HEK293 (cell line): ENCODE results near the gene KRT4.

ENCODE experiments used
- CTCF ChIA-PET: fragments of 350-600 bp; formaldehyde crosslinking; extraction: SDS; loops from one replicate; lab custom pipeline; 2021; ENCODE audit warnings: antibody characterized with exemption; lab: Yijun Ruan, JAX
- POLR2A ChIA-PET: fragments of 300-600 bp; formaldehyde crosslinking; extraction: SDS; loops from one replicate; lab custom pipeline; 2020; ENCODE audit warnings: antibody characterized with exemption, inconsistent platforms; lab: Yijun Ruan, JAX
- H3K27ac ChIP-seq: fragments of 200-500 bp; sonication (Bioruptor generic); 2 replicates; pipeline ENCODE4 v1.5.1; 2014; ENCODE audit warnings: low read depth, low read length, control low read depth, inconsistent platforms; ENCODE audit errors: extremely low read depth
- H3K36me3 ChIP-seq, 2 experiments: fragments of 200-500 bp in 1 of 2; sonication (Bioruptor generic) in 1 of 2; 1 replicate in 1 of 2; 2 replicates in 1 of 2; pipeline ENCODE4 v1.5.1; 2014 to 2017; ENCODE audit warnings: inconsistent platforms in 2 of 2, low read length in 2 of 2; ENCODE audit not compliant: control insufficient read depth in 2 of 2, insufficient read depth in 1 of 2
- H3K4me1 ChIP-seq: fragments of 200-500 bp; sonication (Bioruptor generic); 2 replicates; pipeline ENCODE4 v1.5.1; 2014; ENCODE audit warnings: mild to moderate bottlenecking, low read length, inconsistent platforms; ENCODE audit not compliant: control insufficient read depth, insufficient read depth
- H3K4me3 ChIP-seq: 2 replicates; pipeline ENCODE4 v1.5.1; 2011; ENCODE audit warnings: low read depth, mild to moderate bottlenecking, control low read depth, low read length, moderate library complexity
- H3K9me3 ChIP-seq: fragments of 200-500 bp; sonication (Bioruptor generic); 2 replicates; pipeline ENCODE4 v1.5.1; 2014; ENCODE audit warnings: low read depth, low read length, inconsistent platforms; ENCODE audit not compliant: control insufficient read depth, insufficient read depth
- EGR2 ChIP-seq: fragments of 450-650 bp; formaldehyde crosslinking; IDR thresholded peaks from 2 replicates; pipeline ENCODE4 v1.5.1; 2016; ENCODE audit warnings: low read depth, missing biosample characterization, missing genetic modification characterization
- GLI4 ChIP-seq: fragments of 450-650 bp; formaldehyde crosslinking; IDR thresholded peaks from 2 replicates; pipeline ENCODE4 v1.5.1; 2016; ENCODE audit warnings: missing biosample characterization, missing genetic modification characterization
- PATZ1 ChIP-seq: fragments of 450-650 bp; formaldehyde crosslinking; IDR thresholded peaks from 2 replicates; pipeline ENCODE4 v1.5.1; 2016; ENCODE audit warnings: missing biosample characterization, missing genetic modification characterization
- ZBTB8A ChIP-seq: fragments of 450-650 bp; formaldehyde crosslinking; IDR thresholded peaks from 2 replicates; pipeline ENCODE4 v1.5.1; 2016; ENCODE audit warnings: missing biosample characterization, missing genetic modification characterization
- ZFHX2 ChIP-seq: fragments of 450-650 bp; formaldehyde crosslinking; conservative IDR thresholded peaks from 2 replicates; pipeline ENCODE4 v1.5.1; 2016; ENCODE audit warnings: missing biosample characterization, missing genetic modification characterization
- ZNF140 ChIP-seq: fragments of 450-650 bp; formaldehyde crosslinking; IDR thresholded peaks from 2 replicates; pipeline ENCODE4 v1.5.1; 2016; ENCODE audit warnings: missing biosample characterization, missing genetic modification characterization
- ZNF175 ChIP-seq: fragments of 450-650 bp; formaldehyde crosslinking; IDR thresholded peaks from 2 replicates; pipeline ENCODE4 v1.5.1; 2016; ENCODE audit warnings: missing biosample characterization, missing genetic modification characterization
- ZNF223 ChIP-seq: fragments of 450-650 bp; formaldehyde crosslinking; IDR thresholded peaks from 2 replicates; pipeline ENCODE4 v1.5.1; 2016; ENCODE audit warnings: missing biosample characterization, missing genetic modification characterization
- ZNF248 ChIP-seq: fragments of 450-650 bp; formaldehyde crosslinking; IDR thresholded peaks from 2 replicates; pipeline ENCODE4 v1.5.1; 2017; ENCODE audit warnings: missing biosample characterization, missing genetic modification characterization
- ZNF266 ChIP-seq: fragments of 450-650 bp; formaldehyde crosslinking; IDR thresholded peaks from 2 replicates; pipeline ENCODE4 v1.5.1; 2016; ENCODE audit warnings: missing biosample characterization, missing genetic modification characterization, low read depth
- ZNF501 ChIP-seq: fragments of 450-650 bp; formaldehyde crosslinking; IDR thresholded peaks from 2 replicates; pipeline ENCODE4 v1.5.1; 2016; ENCODE audit warnings: missing biosample characterization, missing genetic modification characterization
- ZNF664 ChIP-seq: fragments of 450-650 bp; formaldehyde crosslinking; IDR thresholded peaks from 2 replicates; pipeline ENCODE4 v1.5.1; 2016; ENCODE audit warnings: missing biosample characterization, missing genetic modification characterization
- ZNF677 ChIP-seq: fragments of 450-650 bp; IDR thresholded peaks from 2 replicates; pipeline ENCODE4 v1.5.0; 2018; ENCODE audit warnings: missing biosample characterization, mild to moderate bottlenecking, missing genetic modification characterization, moderate library complexity
- ZNF777 ChIP-seq: fragments of 450-650 bp; formaldehyde crosslinking; IDR thresholded peaks from 2 replicates; pipeline ENCODE4 v1.5.1; 2017; ENCODE audit warnings: missing biosample characterization, missing genetic modification characterization, borderline replicate concordance
- TF ChIP-seq, protein P1 (sequence below): fragments of 450-650 bp; formaldehyde crosslinking; conservative IDR thresholded peaks from 2 replicates; pipeline ENCODE4 v1.5.1; 2016; ENCODE audit warnings: low read depth, missing biosample characterization, missing genetic modification characterization
- TF ChIP-seq, protein P2 (sequence below): fragments of 450-650 bp; IDR thresholded peaks from 2 replicates; pipeline ENCODE4 v1.5.1; 2018; ENCODE audit warnings: missing biosample characterization, missing genetic modification characterization

Gene KRT4

GRCh38 chr12:52790427-52791270 lies 23.3 kb downstream of the KRT4 start:
- no peak overlapping the region for H3K27ac ChIP-seq
- no peaks in the 10 kb centered on the region for H3K9me3 ChIP-seq
- POLR2A ChIA-PET = no interaction called here
- no peaks in the 10 kb centered on the region; the same call in 1 of the 2 replicates for H3K4me1 ChIP-seq
- TF ChIP-seq ZNF777 = no peak
- TF ChIP-seq ZNF664 = 0 out of 2 replicates have a peak, but pooled peaks have one; percentile 46
- CTCF ChIA-PET = interaction anchor here (0.5 to 1.2 kb wide), 4 partner anchors 9 to 663 kb away, joined by 3 to 4 read pairs (median 4); partner anchors contain the start of gene KRT77
- H3K36me3 ChIP-seq = no peaks in the 10 kb centered on the region
- no peak overlapping the region for H3K4me3 ChIP-seq

DNA sequence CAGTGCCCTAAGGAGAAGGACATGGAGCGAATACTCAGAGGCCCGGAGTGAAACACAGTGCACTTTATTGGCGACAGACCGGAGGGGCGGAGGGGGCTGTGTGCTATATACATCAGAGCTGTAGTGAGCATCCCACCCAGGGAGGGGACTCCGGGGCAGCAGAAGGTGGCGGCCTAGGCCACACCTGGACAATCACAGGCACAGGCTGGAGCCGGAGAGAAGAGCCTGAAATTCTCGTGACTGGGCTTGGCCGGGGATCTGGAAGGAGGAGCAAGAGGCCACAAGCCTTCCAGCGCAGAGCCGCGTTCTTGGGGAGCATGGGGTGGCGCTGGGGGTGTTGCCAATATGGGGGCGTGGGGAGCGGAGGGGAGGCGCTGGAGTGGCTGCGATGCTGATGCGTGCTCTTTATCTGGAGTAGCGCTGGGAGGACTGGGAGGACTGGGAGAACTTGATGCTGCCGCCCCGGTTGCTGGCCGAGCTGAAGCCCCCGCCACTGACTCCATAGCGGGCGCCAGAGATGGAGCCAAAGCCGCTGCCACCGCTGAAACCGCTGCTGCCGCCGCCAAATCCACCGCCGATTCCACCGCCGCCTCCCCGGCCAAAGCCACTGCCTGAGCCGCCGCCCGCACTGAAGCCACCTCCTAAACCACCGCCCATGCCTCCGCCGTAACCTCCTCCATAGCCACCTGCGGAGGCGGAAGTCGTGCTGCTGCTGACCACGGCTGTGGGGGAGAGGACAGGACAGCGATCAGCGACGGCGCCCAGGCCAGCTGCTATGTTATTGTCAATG lies 24.1 kb downstream of the KRT4 start:
- TF ChIP-seq ZNF175 (tag by site-specific recombination) = no peak
- TF ChIP-seq ZNF266 (tag by site-specific recombination) = no peak
- no peak for TF ChIP-seq ZNF223
- TF ChIP-seq ZFHX2 (tag by site-specific recombination) = peak; percentile 34; the same call in 1 of the 2 replicates
- TF ChIP-seq ZNF140 = no peak
- TF ChIP-seq GLI4 (tag by site-specific recombination) = no peak
- TF ChIP-seq ZBTB8A (tag by site-specific recombination) = no peak
- no peak for TF ChIP-seq ZNF248
- no peak for TF ChIP-seq ZNF677 (tag by site-specific recombination)
- peak; percentile 54; the same call in 1 of the 2 replicates for TF ChIP-seq EGR2 (tag by site-specific recombination)
- no peak for TF ChIP-seq PATZ1 (tag by site-specific recombination)
- no peak for TF ChIP-seq ZNF501
- TF ChIP-seq, protein P1, sequence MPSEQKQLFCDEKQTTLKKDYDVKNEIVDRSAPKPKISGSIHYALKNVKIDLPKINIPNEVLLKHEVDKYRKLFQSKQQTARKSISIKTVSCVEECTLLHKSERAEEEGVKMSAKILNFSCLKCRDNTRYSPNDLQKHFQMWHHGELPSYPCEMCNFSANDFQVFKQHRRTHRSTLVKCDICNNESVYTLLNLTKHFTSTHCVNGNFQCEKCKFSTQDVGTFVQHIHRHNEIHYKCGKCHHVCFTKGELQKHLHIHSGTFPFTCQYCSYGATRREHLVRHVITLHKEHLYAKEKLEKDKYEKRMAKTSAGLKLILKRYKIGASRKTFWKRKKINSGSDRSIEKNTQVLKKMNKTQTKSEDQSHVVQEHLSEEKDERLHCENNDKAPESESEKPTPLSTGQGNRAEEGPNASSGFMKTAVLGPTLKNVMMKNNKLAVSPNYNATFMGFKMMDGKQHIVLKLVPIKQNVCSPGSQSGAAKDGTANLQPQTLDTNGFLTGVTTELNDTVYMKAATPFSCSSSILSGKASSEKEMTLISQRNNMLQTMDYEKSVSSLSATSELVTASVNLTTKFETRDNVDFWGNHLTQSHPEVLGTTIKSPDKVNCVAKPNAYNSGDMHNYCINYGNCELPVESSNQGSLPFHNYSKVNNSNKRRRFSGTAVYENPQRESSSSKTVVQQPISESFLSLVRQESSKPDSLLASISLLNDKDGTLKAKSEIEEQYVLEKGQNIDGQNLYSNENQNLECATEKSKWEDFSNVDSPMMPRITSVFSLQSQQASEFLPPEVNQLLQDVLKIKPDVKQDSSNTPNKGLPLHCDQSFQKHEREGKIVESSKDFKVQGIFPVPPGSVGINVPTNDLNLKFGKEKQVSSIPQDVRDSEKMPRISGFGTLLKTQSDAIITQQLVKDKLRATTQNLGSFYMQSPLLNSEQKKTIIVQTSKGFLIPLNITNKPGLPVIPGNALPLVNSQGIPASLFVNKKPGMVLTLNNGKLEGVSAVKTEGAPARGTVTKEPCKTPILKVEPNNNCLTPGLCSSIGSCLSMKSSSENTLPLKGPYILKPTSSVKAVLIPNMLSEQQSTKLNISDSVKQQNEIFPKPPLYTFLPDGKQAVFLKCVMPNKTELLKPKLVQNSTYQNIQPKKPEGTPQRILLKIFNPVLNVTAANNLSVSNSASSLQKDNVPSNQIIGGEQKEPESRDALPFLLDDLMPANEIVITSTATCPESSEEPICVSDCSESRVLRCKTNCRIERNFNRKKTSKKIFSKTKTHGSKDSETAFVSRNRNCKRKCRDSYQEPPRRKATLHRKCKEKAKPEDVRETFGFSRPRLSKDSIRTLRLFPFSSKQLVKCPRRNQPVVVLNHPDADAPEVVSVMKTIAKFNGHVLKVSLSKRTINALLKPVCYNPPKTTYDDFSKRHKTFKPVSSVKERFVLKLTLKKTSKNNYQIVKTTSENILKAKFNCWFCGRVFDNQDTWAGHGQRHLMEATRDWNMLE (tag by site-specific recombination) = no peak
- TF ChIP-seq, protein P2, sequence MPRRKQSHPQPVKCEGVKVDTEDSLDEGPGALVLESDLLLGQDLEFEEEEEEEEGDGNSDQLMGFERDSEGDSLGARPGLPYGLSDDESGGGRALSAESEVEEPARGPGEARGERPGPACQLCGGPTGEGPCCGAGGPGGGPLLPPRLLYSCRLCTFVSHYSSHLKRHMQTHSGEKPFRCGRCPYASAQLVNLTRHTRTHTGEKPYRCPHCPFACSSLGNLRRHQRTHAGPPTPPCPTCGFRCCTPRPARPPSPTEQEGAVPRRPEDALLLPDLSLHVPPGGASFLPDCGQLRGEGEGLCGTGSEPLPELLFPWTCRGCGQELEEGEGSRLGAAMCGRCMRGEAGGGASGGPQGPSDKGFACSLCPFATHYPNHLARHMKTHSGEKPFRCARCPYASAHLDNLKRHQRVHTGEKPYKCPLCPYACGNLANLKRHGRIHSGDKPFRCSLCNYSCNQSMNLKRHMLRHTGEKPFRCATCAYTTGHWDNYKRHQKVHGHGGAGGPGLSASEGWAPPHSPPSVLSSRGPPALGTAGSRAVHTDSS (tag by site-specific recombination) = no peak
- no peak overlapping the region for H3K27ac ChIP-seq
- no peaks in the 10 kb centered on the region for H3K9me3 ChIP-seq
- ChIA-PET CTCF (interaction anchor here (1.2 kb wide), 1 partner anchor 10 kb away, joined by 4 read pairs; no protein-coding TSS in a partner anchor), POLR2A (no interaction called here)
- no peaks in the 10 kb centered on the region for H3K36me3 ChIP-seq
- no peak overlapping the region for H3K4me3 ChIP-seq
- H3K4me1 ChIP-seq = no peaks in the 10 kb centered on the region; the same call in 1 of the 2 replicates
